HCT116 (cell line): Measurements from ENCODE around the gene KCNK10. TPM values are rescaled to one million over a fixed set of nuclear protein-coding genes. Genes with fewer than 3 reads are reported as not detected.

Experiments used
- ATAC-seq: fragments of 200-7000 bp; cut with Tn5 transposase; 2 replicates; pipeline ENCODE4 v1.9.1; 2020; ENCODE audit warnings: mild to moderate bottlenecking, moderate library complexity
- BruUV-seq: library from RNA; stranded (reverse); fragments of 400-500 nt; replicated peaks from 2 replicates; lab custom pipeline; 2021; lab: Mats Ljungman, UMichigan
- CTCF ChIA-PET: fragments of 300-600 bp; sonication (Branson Sonifier 250); formaldehyde crosslinking; loops from one replicate; lab custom pipeline; 2021; ENCODE audit warnings: antibody characterized with exemption; lab: Charles Lee
- POLR2A ChIA-PET: fragments of 300-600, 350-600 bp; sonication (Branson Sonifier 250); formaldehyde crosslinking; loops from one replicate; lab custom pipeline; 2021; ENCODE audit warnings: antibody characterized with exemption; lab: Charles Lee
- RAD21 ChIA-PET, 2 experiments: fragments of 300-600 bp; sonication (Branson Sonifier 250); formaldehyde crosslinking; loops; one replicate each; lab custom pipeline; 2023; ENCODE audit warnings: low total read pairs in 2 of 2; ENCODE audit not compliant: uncharacterized antibody in 2 of 2, unreplicated experiment in 2 of 2, low non-redundant PET in 1 of 2; lab: Charles Lee
- DNase-seq: peaks from one replicate; pipeline ENCODE4 v3.0.0-alpha.2; 2010; ENCODE audit warnings: low read depth, low spot score
- H2AFZ ChIP-seq: fragments of 200-600 bp; shearing (Covaris generic), sonication (generic); 2 replicates; pipeline ENCODE4 v1.6.1; 2017; ENCODE audit warnings: low read depth, mixed run types, mixed read lengths, antibody characterized with exemption, low read length; ENCODE audit not compliant: poor library complexity, severe bottlenecking
- H3K27ac ChIP-seq: 2 replicates; pipeline ENCODE4 v1.5.1; 2012; ENCODE audit warnings: low read depth, low read length
- H3K27me3 ChIP-seq: fragments of 200-600 bp; sonication (generic); 2 replicates; pipeline ENCODE4 v1.6.1; 2016; ENCODE audit warnings: mixed run types, low read length, mixed read lengths; ENCODE audit not compliant: insufficient read depth
- H3K36me3 ChIP-seq, 2 experiments: fragments of 200-500 bp in 1 of 2; fragments of 200-600 bp in 1 of 2; sonication (Bioruptor generic) in 1 of 2; sonication (generic) in 1 of 2; 2 replicates each; pipeline versions ENCODE4 v1.5.1 to v1.6.1; 2014 to 2016; ENCODE audit warnings: low read length in 2 of 2, inconsistent platforms in 1 of 2, mixed read lengths in 1 of 2, mixed run types in 1 of 2; ENCODE audit not compliant: insufficient read depth in 2 of 2, control insufficient read depth in 1 of 2
- H3K4me1 ChIP-seq, 2 experiments: fragments of 200-600 bp in 1 of 2; sonication (generic) in 1 of 2; 2 replicates each; pipeline versions ENCODE4 v1.5.1 to v1.6.1; 2012 to 2017; ENCODE audit warnings: low read length in 2 of 2, inconsistent platforms in 1 of 2, mild to moderate bottlenecking in 1 of 2, mixed read lengths in 1 of 2, mixed run types in 1 of 2, moderate library complexity in 1 of 2; ENCODE audit not compliant: insufficient read depth in 2 of 2, control insufficient read depth in 1 of 2
- H3K4me2 ChIP-seq: fragments of 200-600 bp; sonication (generic); 2 replicates; pipeline ENCODE4 v1.6.1; 2017; ENCODE audit warnings: mixed run types, low read length, mixed read lengths
- H3K4me3 ChIP-seq, 2 experiments: fragments of 200-600 bp in 1 of 2; sonication (generic) in 1 of 2; replicated peaks in 1 of 2; 2 replicates each; pipeline ENCODE4 v1.5.1; 2011 to 2016; ENCODE audit warnings: low read length in 2 of 2, control low read depth in 1 of 2, low read depth in 1 of 2, mild to moderate bottlenecking in 1 of 2, mixed read lengths in 1 of 2, mixed run types in 1 of 2
- H3K79me2 ChIP-seq: fragments of 200-600 bp; sonication (generic); 2 replicates; pipeline ENCODE4 v1.6.1; 2017; ENCODE audit warnings: mild to moderate bottlenecking, mixed run types, low read length, moderate library complexity, mixed read lengths; ENCODE audit not compliant: insufficient read depth
- H3K9ac ChIP-seq: fragments of 200-600 bp; sonication (generic); 2 replicates; pipeline ENCODE4 v1.6.1; 2016; ENCODE audit warnings: low read length, mixed read lengths
- H3K9me2 ChIP-seq: fragments of 200-600 bp; sonication (generic), shearing (Covaris generic); 2 replicates; pipeline ENCODE4 v1.6.1; 2017; ENCODE audit warnings: mixed run types, mild to moderate bottlenecking, moderate library complexity; ENCODE audit not compliant: insufficient read depth
- H3K9me3 ChIP-seq, 2 experiments: fragments of 200-500 bp in 1 of 2; fragments of 200-600 bp in 1 of 2; sonication (Bioruptor generic) in 1 of 2; sonication (generic) in 1 of 2; 2 replicates each; pipeline ENCODE4 v1.6.1; 2014 to 2017; ENCODE audit warnings: low read length in 2 of 2, mixed read lengths in 2 of 2, inconsistent platforms in 1 of 2, low read depth in 1 of 2, mild to moderate bottlenecking in 1 of 2, mixed run types in 1 of 2, moderate library complexity in 1 of 2; ENCODE audit not compliant: control insufficient read depth in 1 of 2, insufficient read depth in 1 of 2
- H4K20me1 ChIP-seq: fragments of 200-600 bp; sonication (generic), shearing (Covaris generic); 2 replicates; pipeline ENCODE4 v1.6.1; 2017; ENCODE audit warnings: mixed run types, mild to moderate bottlenecking, moderate library complexity; ENCODE audit not compliant: insufficient read depth
- CTCF ChIP-seq, 3 experiments: fragments of 200-600 bp in 1 of 3; sonication (generic) in 1 of 3; IDR thresholded peaks in 2 of 3; conservative IDR thresholded peaks in 1 of 3; 2 replicates each; pipeline ENCODE4 v1.5.1; 2012 to 2017; ENCODE audit warnings: low read depth in 2 of 3, low read length in 2 of 3, antibody characterized with exemption in 1 of 3, borderline replicate concordance in 1 of 3, control low read depth in 1 of 3, mild to moderate bottlenecking in 1 of 3, mixed read lengths in 1 of 3, mixed run types in 1 of 3, moderate library complexity in 1 of 3; ENCODE audit not compliant: insufficient read depth in 1 of 3
- POLR2A ChIP-seq: IDR thresholded peaks from 2 replicates; pipeline ENCODE4 v1.7.0; 2011; ENCODE audit warnings: borderline replicate concordance; ENCODE audit not compliant: insufficient read depth, insufficient read length; ENCODE audit errors: extremely low read depth
- SRF ChIP-seq: IDR thresholded peaks from 2 replicates; pipeline ENCODE4 v1.6.1; 2012; ENCODE audit warnings: low read depth
- ZBTB33 ChIP-seq: IDR thresholded peaks from 2 replicates; pipeline ENCODE4 v1.6.1; 2011; ENCODE audit warnings: mild to moderate bottlenecking, low read length, moderate library complexity; ENCODE audit not compliant: insufficient replicate concordance; ENCODE audit errors: extremely low read depth
- ZNF274 ChIP-seq: fragments of 200-500 bp; sonication (Bioruptor generic); IDR thresholded peaks from 2 replicates; pipeline ENCODE4 v1.6.1; 2014; ENCODE audit warnings: mild to moderate bottlenecking, low read depth, low read length, inconsistent platforms
- intact Hi-C: fragments of 100-400 bp; cut with micrococcal nuclease; formaldehyde crosslinking; loops from 2 replicates; pipeline ENCODE4 v1.10.0; 2022
- total RNA-seq: library from RNA; stranded (reverse); gene quantifications from one replicate; pipeline ENCODE4 v1.2.1, GENCODE V29; 2021; ENCODE audit not compliant: unreplicated experiment

KCNK10 gene
- total RNA-seq, 1 experiment from 2014 or later = not detected

- no peaks in the 10 kb centered on the region for H3K36me3 ChIP-seq
- H3K9me2 ChIP-seq = no peaks in the 10 kb centered on the region
- no peaks in the 10 kb centered on the region for H3K79me2 ChIP-seq
- ChIA-PET CTCF (no interaction called here), RAD21 (no interaction called here), POLR2A (no interaction called here)
- no peak overlapping the region for H3K4me2 ChIP-seq
- TF ChIP-seq ZNF274 (no peak), CTCF (IDR thresholded peaks at IDR 0.05 in 2 of 3, conservative IDR thresholded peaks at IDR 0.05 in 1 of 3; ENCODE audit: borderline replicate concordance in 1 of 3, insufficient read depth in 1 of 3, low read depth in 2 of 3, low read length in 2 of 3) (no peak), POLR2A (no peak), SRF (no peak), ZBTB33 (no peak)
- peaks cover 31% of the 10 kb centered on the region for H3K27me3 ChIP-seq
- BruUV-seq = no TSS peak
- ATAC-seq (no peak), DNase-seq (no peak)
- no peak overlapping the region for H3K4me3 ChIP-seq
- H3K27ac ChIP-seq = no peak overlapping the region
- no peak overlapping the region for H2AFZ ChIP-seq
- intact Hi-C loops = no loop called here
- H3K9ac ChIP-seq = no peak overlapping the region
- H3K9me3 ChIP-seq = no peaks in the 10 kb centered on the region
- H3K4me1 ChIP-seq = no peaks in the 10 kb centered on the region
- no peaks in the 10 kb centered on the region for H4K20me1 ChIP-seq
Observed at GRCh38 chr14:88324930-88325329, 1.9 kb upstream of the KCNK10 start.
